HCT116 (cell line): Measurements from ENCODE around the gene KRTAP12-4.

ENCODE experiments used
- CEBPB ChIP-seq: IDR thresholded peaks from 2 replicates; pipeline ENCODE4 v1.6.1; 2012; ENCODE audit warnings: low read depth
- CTCF ChIP-seq, 3 experiments: fragments of 200-600 bp in 1 of 3; sonication (generic) in 1 of 3; IDR thresholded peaks in 2 of 3; conservative IDR thresholded peaks in 1 of 3; 2 replicates each; pipeline ENCODE4 v1.5.1; 2012 to 2017; ENCODE audit warnings: low read depth in 2 of 3, low read length in 2 of 3, antibody characterized with exemption in 1 of 3, borderline replicate concordance in 1 of 3, control low read depth in 1 of 3, mild to moderate bottlenecking in 1 of 3, mixed read lengths in 1 of 3, mixed run types in 1 of 3, moderate library complexity in 1 of 3; ENCODE audit not compliant: insufficient read depth in 1 of 3
- POLR2A ChIP-seq: IDR thresholded peaks from 2 replicates; pipeline ENCODE4 v1.7.0; 2011; ENCODE audit warnings: borderline replicate concordance; ENCODE audit not compliant: insufficient read depth, insufficient read length; ENCODE audit errors: extremely low read depth

DNA sequence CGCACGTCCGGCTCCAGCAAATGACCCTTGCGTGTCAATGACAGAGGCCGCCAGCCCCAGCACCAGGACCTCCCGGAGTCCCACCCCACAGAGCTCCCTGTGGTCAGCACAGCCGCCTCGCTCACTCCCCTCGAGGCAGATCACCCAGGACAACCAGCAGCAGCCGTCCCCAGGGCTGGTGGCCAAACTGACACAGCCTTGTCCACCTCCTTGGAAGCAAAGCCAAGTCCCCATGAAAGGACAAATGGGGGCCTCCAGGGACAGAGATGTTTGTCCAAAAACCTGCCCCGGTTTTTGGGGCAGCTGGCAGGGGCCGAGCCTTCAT is 15.2 kb downstream of the KRTAP12-4 start:
- TF ChIP-seq POLR2A = no peak
- TF ChIP-seq CTCF (IDR thresholded peaks at IDR 0.05 in 2 of 3, conservative IDR thresholded peaks at IDR 0.05 in 1 of 3; ENCODE audit: borderline replicate concordance in 1 of 3, insufficient read depth in 1 of 3, low read depth in 2 of 3, low read length in 2 of 3) = no peak
- no peak for TF ChIP-seq CEBPB
